NCI-H1930 (cell line): ENCODE results near the gene C20orf96.

ENCODE experiments used
- DNase-seq, 2 experiments: peaks; one replicate each; lab custom pipeline; 2025; lab: John Stamatoyannopoulos, UW

C20orf96 gene

GRCh38 chr20:312067-312466 is 21.5 kb upstream of the C20orf96 start:
- DNase-seq = no peak

DNA sequence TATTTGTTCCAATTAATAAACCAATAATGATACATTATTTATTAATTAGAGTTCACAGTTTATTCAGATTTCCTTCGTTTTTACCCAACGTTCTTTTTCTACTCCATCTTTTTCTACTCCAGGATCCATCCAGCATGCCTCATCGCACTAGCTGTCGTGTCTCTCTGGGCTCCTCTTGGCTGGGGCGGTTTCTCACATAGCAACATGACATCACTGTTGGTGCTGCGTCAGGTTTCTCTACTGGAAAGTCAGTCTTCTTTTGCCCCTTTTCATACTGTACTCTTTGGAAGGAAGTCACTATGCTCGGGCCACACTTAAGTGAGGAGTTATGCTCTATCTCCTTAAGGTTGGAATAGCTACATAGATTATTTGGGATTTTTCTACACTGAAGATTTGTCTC is 21.1 kb upstream of the C20orf96 start:
- DNase-seq = no peak

GRCh38 chr20:310645-311044 is 20.1 kb upstream of the C20orf96 start:
- DNase-seq = no peak

GRCh38 chr20:309841-310644 is 19.5 kb upstream of the C20orf96 start:
- DNase-seq = peak; percentile 97 to 98

DNA sequence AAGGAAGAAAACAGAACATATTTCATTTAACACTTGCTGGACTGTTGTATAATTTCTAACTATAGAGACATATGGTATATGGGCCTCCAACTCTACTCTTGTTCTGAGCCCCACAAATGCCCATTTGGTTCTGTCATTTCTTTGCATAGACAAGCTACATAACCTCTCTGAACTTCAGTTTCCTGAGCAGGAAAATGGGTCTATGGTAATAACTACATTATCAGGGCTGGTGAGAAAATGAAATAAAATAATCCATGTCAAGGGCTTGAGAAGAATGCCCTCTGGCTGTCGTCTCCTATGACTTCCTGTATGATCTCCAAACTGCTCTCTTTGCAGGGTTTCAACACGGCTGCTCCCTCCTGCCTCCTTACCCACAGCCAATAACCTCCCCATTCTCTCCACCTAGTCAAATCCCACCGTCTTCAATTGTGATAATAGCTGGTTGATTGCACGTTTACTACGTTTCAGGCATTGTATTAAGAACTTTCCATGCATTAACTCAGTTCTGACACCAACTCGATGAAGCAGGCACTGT is 18.8 kb upstream of the C20orf96 start:
- no peak for DNase-seq

DNA sequence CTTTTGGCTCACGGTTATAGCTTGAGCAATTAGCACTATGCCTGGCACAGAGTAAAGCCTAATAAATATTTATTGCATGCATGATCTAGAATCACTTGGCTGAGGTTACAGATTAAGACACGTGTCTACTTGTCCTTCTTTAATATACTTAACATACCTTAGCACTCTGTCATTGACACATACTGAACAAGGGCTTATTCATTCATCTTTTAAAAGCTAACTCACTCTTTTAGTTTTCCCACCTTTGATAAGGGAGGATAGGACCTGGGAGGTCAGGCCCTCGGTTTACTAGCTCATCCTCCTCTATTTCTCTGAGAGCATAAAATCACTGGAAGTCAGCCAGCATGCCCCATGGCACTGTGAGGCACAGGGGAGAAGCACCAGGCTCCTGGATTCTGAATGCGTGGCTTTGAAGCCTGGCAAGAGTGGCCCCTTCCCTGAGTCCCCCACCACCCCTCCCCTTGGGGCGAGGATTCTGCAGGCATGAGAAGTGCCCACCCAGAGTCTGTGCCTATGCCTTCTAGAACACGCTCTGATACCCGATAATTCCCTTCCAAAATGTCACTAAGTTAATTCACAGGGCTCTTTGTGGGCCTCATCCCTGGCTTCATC is 18.0 kb upstream of the C20orf96 start:
- no peak for DNase-seq

DNA sequence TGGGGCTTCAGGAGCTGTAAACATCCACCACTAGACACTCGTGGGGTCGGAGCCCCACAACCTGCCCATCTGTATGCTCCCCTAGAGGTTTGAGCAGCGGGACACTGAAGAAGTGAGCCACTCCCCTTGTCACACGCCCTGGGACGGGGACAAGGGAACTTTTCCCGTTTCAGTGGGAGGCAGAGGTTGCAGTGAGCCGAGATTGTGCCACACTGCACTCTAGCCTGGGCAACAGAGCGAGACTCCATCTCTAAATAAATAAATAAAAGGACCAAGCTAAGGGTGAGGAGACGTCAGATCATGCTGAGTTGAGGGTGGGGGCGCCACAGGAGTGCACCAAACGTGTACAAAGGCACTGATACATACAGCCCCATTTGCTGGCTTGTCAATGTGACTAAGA is 15.2 kb upstream of the C20orf96 start:
- DNase-seq = no peak

GRCh38 chr20:301886-302848 is 11.6 kb upstream of the C20orf96 start:
- DNase-seq = no peak

- no peak for DNase-seq
Measured at GRCh38 chr20:300345-300990, 9.9 kb upstream of the C20orf96 start.

DNA sequence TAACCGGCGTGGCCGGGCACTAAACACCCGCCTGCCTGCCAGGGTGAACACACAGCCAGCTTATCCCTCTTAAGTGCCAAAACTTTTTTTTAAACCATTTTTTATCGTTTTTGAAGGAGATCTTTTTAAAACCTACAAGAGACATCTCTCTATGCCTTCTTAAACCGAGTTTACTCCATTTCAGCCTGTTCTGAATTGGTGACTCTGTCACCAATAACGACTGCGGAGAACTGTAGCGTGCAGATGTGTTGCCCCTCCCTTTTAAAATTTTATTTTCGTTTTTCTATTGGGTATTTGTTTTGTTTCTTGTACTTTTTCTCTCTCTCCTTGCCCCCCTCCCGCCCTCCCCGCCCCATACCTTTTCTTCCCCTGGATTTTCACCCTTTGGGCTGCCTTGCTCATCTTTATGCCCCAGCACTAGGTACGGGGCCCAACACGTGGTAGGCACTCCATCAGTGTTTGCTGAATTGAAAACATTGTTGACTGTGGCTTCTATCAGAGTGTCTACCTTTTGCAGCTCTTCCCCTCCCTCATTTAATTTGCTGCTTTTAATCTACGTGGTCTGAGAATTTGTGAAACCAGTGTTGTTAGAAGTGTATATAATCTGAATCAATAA is 8.3 kb upstream of the C20orf96 start:
- DNase-seq = no peak

GRCh38 chr20:297925-298775 is 7.6 kb upstream of the C20orf96 start:
- DNase-seq = peak; percentile 18 to 22

DNA sequence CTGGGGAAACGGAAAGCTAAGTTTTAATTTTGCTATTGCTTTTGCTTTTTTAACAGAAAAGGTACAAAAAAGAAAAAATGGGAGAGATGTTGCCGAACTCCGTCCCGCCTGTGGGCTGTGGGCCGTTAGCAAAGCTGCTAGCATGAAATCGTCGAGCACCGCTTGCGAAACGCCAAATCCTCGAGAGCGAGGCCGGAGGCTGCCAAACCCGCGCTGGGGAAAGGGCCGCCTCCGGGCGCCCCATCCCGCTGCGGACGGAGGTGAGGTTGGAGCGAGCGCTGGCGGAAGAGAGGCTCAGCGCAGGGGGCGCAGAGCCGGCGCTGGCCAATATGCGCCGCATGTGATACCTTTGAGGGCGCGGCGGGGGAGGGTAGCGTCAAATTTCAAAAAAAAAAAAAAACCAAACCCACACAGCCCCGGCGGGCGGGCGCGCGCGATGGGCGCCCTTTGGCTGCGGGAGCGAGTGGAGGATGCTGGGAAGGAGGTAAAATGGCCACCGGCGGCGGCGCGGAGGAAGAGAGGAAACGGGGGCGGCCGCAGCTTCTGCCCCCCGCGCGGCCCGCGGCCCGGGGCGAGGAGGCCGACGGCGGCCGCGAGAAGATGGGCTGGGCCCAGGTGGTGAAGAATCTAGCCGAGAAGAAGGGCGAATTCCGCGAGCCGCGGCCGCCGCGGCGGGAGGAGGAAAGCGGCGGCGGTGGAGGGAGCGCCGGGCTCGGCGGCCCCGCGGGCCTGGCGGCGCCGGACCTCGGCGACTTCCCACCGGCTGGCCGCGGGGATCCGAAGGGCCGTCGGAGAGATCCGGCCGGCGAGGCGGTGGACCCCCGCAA is 6.8 kb upstream of the C20orf96 start, which contains the start of gene ZCCHC3:
TSS of gene ZCCHC3 (plus strand) at position 473 of the 827 bp plus-strand sequence. CDS start at position 490, 17 bp downstream.
- peak; percentile 91 to 94 for DNase-seq

DNA sequence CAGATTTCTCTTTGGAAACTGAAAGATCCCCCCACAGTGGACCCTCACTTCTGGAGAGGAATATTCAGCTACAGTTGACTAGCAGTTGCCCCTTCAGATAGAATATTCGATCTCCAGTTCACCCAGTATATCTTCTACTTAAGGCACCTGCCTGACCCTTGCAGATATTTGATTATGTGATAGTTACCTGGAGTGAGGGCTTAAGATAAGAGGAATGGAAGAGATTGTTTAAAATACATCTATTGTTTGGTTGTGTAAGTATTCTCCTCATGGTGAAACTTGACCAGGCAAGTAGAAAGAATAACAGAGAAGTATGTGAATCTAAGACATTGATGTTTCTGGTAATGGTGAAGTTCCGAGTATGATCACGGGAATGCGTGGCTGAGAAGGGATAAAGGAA is 5.3 kb upstream of the C20orf96 start:
- DNase-seq = no peak

DNA sequence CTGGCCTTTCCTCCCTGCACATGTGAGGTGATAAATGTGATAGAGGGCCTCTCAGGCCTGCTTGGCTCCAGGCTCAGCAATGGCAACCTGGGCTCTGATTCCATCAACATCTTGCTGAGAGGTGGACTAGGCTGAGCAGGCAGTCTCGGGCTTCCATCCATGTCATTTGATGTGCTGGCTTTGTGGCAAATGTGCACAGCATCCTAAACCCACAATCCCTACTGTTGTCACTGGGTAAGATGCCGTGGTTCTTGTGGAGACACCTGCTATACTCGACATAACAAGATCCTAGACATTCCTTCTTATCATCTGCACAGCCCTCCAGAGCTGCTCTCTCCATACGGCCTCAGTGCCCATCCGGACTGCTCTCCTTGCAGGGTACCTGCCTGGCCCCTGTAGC is 4.1 kb upstream of the C20orf96 start:
- DNase-seq = no peak

DNA sequence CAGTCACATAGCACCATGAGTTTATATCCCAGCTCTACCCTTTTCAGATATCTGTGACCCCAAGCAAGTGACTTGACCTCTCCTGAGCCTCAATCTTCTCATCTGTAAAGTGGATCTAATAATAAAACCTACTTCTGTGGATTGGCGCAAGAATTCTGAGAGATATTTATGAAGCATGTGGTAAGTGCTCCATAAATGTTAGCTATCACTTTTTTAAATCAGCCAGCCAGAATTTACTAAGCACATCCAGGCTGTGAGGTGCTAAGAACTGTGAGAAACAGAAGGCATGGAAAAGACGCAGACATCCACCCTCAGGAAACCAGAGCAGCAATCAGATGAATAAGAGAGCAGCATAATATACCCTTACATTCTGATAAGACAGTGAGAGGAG is 862 bp downstream of the C20orf96 start:
- no peak for DNase-seq

DNA sequence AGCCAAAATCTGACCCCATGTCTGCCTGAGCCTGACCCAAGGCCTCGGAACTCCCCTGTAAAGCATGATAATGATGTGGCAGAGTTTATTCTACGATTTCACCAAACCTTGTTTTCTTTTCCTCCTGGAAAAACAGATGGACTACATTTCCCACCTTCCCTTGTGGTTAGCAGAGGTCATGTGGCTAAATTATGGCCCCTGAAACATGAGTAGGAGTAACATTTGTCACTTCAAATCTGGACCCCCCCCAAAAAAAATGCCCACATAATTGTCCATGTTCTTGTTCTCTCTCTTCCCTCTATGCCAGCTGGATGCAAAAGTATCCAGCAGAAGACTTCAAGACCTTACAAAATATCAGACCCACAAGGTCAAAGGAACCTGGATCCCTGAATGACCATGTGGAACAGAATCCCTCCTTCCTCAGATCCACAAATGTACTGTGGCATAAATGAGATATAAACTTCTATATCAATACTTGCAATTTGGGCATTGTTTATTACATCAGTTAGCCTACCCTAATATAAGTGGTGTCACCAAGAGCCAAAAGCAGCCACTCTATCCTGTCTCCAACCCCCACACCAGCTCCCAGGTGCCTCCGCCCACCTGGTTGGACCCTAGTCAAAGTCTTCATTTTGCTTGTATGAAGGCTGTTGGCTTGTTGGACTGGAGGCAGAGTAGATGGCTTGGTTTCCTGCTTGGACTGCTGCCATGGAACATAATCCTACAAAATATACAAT is 1.4 kb downstream of the C20orf96 start:
- no peak for DNase-seq

DNA sequence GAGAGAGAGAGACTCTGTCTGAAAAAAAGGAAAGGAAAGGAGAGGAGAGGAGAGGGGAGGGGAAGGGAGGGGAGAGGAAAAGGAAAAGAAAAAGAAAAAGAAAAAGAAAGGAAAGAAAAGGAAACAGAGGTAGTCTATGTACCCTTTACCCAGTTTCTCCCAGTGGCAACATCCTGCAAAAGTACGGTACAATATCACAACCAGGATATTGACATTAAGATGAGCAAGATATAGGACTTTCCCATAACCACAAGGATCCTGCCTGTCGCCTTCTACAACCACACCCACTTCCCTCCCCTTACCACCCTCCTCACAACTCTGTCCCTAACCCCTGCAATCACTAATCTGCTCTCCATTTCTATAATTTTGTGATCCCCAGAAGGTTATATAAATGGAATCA is 4.0 kb downstream of the C20orf96 start:
- DNase-seq = no peak

DNA sequence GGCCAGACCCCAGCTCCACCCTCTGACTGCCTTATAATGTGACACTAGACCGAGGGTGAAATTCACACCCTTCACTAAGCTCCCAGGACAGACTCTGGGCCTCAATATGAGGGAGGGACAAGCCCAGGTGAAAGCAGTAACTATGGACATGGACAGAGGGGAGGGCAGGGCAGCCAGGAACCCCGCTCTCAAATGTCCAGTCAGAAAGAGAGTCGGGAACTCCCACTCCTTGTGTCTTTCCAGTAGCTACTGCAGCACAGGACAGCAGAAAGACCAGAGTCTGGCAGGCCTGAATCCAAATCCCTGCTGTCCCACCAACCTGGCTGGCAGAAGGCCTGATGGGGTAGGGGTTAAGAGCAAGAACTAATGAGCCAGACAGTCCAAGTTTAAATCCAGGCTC is 6.4 kb downstream of the C20orf96 start:
- no peak for DNase-seq
